DOHH2 (cell line): ENCODE data around the gene CRELD2.

Experiments
- H3F3A ChIP-seq: fragments of 200-600 bp; sonication (generic), shearing (Covaris generic); 2 replicates; pipeline ENCODE4 v1.6.0; 2016; ENCODE audit warnings: antibody characterized with exemption, mild to moderate bottlenecking; ENCODE audit not compliant: control insufficient read depth, insufficient read depth
- H3K27ac ChIP-seq: fragments of 200-600 bp; sonication (generic); 2 replicates; pipeline ENCODE4 v1.5.1; 2014; ENCODE audit warnings: low read depth, mild to moderate bottlenecking, low read length, moderate library complexity
- H3K27me3 ChIP-seq: fragments of 200-600 bp; sonication (generic); 2 replicates; pipeline ENCODE4 v1.6.1; 2014; ENCODE audit warnings: mild to moderate bottlenecking, low read length, mixed read lengths; ENCODE audit not compliant: control insufficient read depth
- H3K36me3 ChIP-seq: fragments of 200-600 bp; sonication (generic); 2 replicates; pipeline ENCODE4 v1.6.1; 2014; ENCODE audit warnings: mild to moderate bottlenecking, low read length, moderate library complexity, mixed read lengths; ENCODE audit not compliant: control insufficient read depth
- H3K4me1 ChIP-seq: fragments of 200-600 bp; sonication (generic); 2 replicates; pipeline ENCODE4 v1.6.1; 2014; ENCODE audit warnings: mild to moderate bottlenecking, low read length, mixed read lengths; ENCODE audit not compliant: control insufficient read depth
- H3K4me2 ChIP-seq: fragments of 200-600 bp; sonication (generic); 2 replicates; pipeline ENCODE4 v1.6.0; 2014; ENCODE audit warnings: mild to moderate bottlenecking, low read length, moderate library complexity
- H3K4me3 ChIP-seq: fragments of 200-600 bp; sonication (generic); 2 replicates; pipeline ENCODE4 v1.5.1; 2014; ENCODE audit warnings: mild to moderate bottlenecking, low read length, mixed read lengths
- H3K79me2 ChIP-seq: fragments of 200-600 bp; sonication (generic); 2 replicates; pipeline ENCODE4 v1.6.1; 2014; ENCODE audit warnings: mild to moderate bottlenecking, low read length, mixed read lengths; ENCODE audit not compliant: control insufficient read depth
- H3K9me2 ChIP-seq: fragments of 200-600 bp; sonication (generic); replicated peaks from 2 replicates; pipeline ENCODE4 v1.6.1; 2014; ENCODE audit warnings: mild to moderate bottlenecking, low read length, mixed read lengths; ENCODE audit not compliant: control insufficient read depth
- H3K9me3 ChIP-seq: fragments of 200-600 bp; sonication (generic); 2 replicates; pipeline ENCODE4 v1.6.1; 2014; ENCODE audit warnings: antibody characterized with exemption, low read length, mixed read lengths; ENCODE audit not compliant: control insufficient read depth, insufficient read depth
- H4K20me1 ChIP-seq: fragments of 200-600 bp; sonication (generic); 2 replicates; pipeline ENCODE4 v1.6.0; 2014; ENCODE audit warnings: low read depth, mild to moderate bottlenecking, antibody characterized with exemption, low read length, moderate library complexity; ENCODE audit not compliant: control insufficient read depth, insufficient read depth
- EZH2phosphoT487 ChIP-seq: fragments of 200-600 bp; sonication (generic); IDR thresholded peaks from 2 replicates; pipeline ENCODE4 v1.6.1; 2017; ENCODE audit warnings: borderline replicate concordance, mild to moderate bottlenecking, antibody characterized with exemption, low read length, moderate library complexity, mixed read lengths
- TF ChIP-seq, protein P1 (sequence below): fragments of 200-600 bp; sonication (generic); IDR thresholded peaks from one replicate; pipeline ENCODE4 v1.5.1; 2014; ENCODE audit warnings: antibody characterized with exemption, mild to moderate bottlenecking, low read depth, low read length; ENCODE audit not compliant: poor library complexity, severe bottlenecking

The CRELD2 gene

GRCh38 chr22:49959782-49960158 is 41.3 kb downstream of the CRELD2 start:
- TF ChIP-seq, protein P1, sequence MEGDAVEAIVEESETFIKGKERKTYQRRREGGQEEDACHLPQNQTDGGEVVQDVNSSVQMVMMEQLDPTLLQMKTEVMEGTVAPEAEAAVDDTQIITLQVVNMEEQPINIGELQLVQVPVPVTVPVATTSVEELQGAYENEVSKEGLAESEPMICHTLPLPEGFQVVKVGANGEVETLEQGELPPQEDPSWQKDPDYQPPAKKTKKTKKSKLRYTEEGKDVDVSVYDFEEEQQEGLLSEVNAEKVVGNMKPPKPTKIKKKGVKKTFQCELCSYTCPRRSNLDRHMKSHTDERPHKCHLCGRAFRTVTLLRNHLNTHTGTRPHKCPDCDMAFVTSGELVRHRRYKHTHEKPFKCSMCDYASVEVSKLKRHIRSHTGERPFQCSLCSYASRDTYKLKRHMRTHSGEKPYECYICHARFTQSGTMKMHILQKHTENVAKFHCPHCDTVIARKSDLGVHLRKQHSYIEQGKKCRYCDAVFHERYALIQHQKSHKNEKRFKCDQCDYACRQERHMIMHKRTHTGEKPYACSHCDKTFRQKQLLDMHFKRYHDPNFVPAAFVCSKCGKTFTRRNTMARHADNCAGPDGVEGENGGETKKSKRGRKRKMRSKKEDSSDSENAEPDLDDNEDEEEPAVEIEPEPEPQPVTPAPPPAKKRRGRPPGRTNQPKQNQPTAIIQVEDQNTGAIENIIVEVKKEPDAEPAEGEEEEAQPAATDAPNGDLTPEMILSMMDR: peak; percentile 33
- no peak for TF ChIP-seq EZH2phosphoT487
- Histone ChIP-seq H3K36me3 (peaks cover 39% of the 10 kb centered on the region), H4K20me1 (peaks cover 21% of the 10 kb centered on the region), H3K79me2 (peaks cover 46% of the 10 kb centered on the region), H3K9me3 (no peaks in the 10 kb centered on the region), H3K9me2 (no peaks in the 10 kb centered on the region), H3K4me3 (peak overlapping the region; percentile 84), H3K27ac (peak overlapping the region; percentile 67), H3K4me1 (peaks cover 33% of the 10 kb centered on the region), H3K27me3 (no peaks in the 10 kb centered on the region), H3K4me2 (peak overlapping the region; percentile 100), H3F3A (peaks cover 12% of the 10 kb centered on the region)

- Histone ChIP-seq H3K36me3 (peaks cover 40% of the 10 kb centered on the region), H4K20me1 (peaks cover 21% of the 10 kb centered on the region), H3K4me3 (peak within 1 kb of the TSS; percentile 98), H3K9me2 (no peaks in the 10 kb centered on the region), H3K9me3 (no peaks in the 10 kb centered on the region), H3K4me1 (peaks cover 35% of the 10 kb centered on the region), H3K27me3 (no peaks in the 10 kb centered on the region), H3F3A (peaks cover 12% of the 10 kb centered on the region), H3K79me2 (peaks cover 46% of the 10 kb centered on the region), H3K4me2 (peak within 1 kb of the TSS; percentile 100), H3K27ac (peak within 1 kb of the TSS; percentile 67)
- no peak for TF ChIP-seq EZH2phosphoT487
- TF ChIP-seq, protein P1: no peak
These were observed 41.9 kb downstream of the CRELD2 start, which contains the start of gene PIM3 for GRCh38 chr22:49960159-49961004. TSS of gene PIM3 (plus strand) at chr22:49960772. CDS start at chr22:49960948, 176 bp downstream.

DNA sequence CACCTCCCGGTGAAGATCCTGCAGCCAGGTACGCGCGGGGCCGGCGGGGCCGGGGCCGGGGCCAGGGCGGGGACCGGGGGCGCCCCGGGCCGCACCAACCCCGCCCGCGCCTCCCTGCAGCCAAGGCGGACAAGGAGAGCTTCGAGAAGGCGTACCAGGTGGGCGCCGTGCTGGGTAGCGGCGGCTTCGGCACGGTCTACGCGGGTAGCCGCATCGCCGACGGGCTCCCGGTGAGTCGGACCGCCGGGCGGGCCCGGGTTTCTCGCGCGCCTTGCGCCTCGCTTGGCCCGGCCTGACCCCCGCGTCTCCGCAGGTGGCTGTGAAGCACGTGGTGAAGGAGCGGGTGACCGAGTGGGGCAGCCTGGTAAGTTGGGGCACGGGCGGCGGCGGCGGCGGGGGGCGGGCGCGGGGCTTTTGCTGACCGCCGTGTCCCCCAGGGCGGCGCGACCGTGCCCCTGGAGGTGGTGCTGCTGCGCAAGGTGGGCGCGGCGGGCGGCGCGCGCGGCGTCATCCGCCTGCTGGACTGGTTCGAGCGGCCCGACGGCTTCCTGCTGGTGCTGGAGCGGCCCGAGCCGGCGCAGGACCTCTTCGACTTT is 42.7 kb downstream of the CRELD2 start:
- no peaks in the 10 kb centered on the region for H3K9me3 ChIP-seq
- H3K79me2 ChIP-seq: peaks cover 46% of the 10 kb centered on the region
- TF ChIP-seq, protein P1: peak; percentile 15
- no peak for TF ChIP-seq EZH2phosphoT487
- no peaks in the 10 kb centered on the region for H3K9me2 ChIP-seq
- H4K20me1 ChIP-seq: peaks cover 21% of the 10 kb centered on the region
- H3K4me1 ChIP-seq: peaks cover 43% of the 10 kb centered on the region
- H3K4me2 ChIP-seq: peak overlapping the region; percentile 94
- no peaks in the 10 kb centered on the region for H3K27me3 ChIP-seq
- H3K4me3 ChIP-seq: peak overlapping the region; percentile 98
- H3F3A ChIP-seq: peaks cover 18% of the 10 kb centered on the region
- H3K36me3 ChIP-seq: peaks cover 40% of the 10 kb centered on the region
- peak overlapping the region; percentile 67 for H3K27ac ChIP-seq
